Cardiac muscle cell (in vitro differentiated cells and primary cell): ENCODE data around the gene MS4A3. TPM values are rescaled to one million over a fixed set of nuclear protein-coding genes. Genes with fewer than 3 reads are reported as not detected.

Experiments used
- DNase-seq, 2 donors: peaks; one replicate each; pipeline versions ENCODE4 v3.0.0 to v3.0.0-alpha.2; 2010 to 2017; ENCODE audit warnings: low read depth in 1 of 2, low spot score in 1 of 2
- H3K27ac ChIP-seq: fragments of 200-600 bp; sonication (generic); 2 replicates; pipeline ENCODE4 v1.5.1; 2016
- H3K27me3 ChIP-seq: fragments of 200-600 bp; sonication (generic); 2 replicates; pipeline ENCODE4 v1.6.0; 2016; ENCODE audit warnings: control low read depth
- H3K36me3 ChIP-seq: fragments of 200-600 bp; sonication (generic); 2 replicates; pipeline ENCODE4 v1.5.1; 2016; ENCODE audit warnings: control low read depth
- H3K4me1 ChIP-seq: fragments of 200-600 bp; sonication (generic); 2 replicates; pipeline ENCODE4 v1.8.1; 2017; ENCODE audit warnings: low read depth, mild to moderate bottlenecking, mixed run types
- H3K4me3 ChIP-seq: fragments of 200-600 bp; sonication (generic); 2 replicates; pipeline ENCODE4 v1.5.1; 2016; ENCODE audit warnings: mild to moderate bottlenecking
- H3K9me3 ChIP-seq: fragments of 200-600 bp; sonication (generic); 2 replicates; pipeline ENCODE4 v1.5.1; 2017; ENCODE audit warnings: low read depth, mild to moderate bottlenecking, control low read depth
- CTCF ChIP-seq: IDR thresholded peaks from 2 replicates; pipeline ENCODE4 v1.5.1; 2012; ENCODE audit warnings: low read depth, mild to moderate bottlenecking, low read length
- polyA plus RNA-seq: library from polyadenylated mRNA; unstranded; fragments of >200 nt; fragmentation: Nextera tagmentation; extraction: Ambion mirVana; gene quantifications from 2 replicates; pipeline ENCODE4 v1.2.1, GENCODE V29; 2016
- total RNA-seq: library from RNA; depleted of rRNA; stranded (reverse); fragments of >200 nt; gene quantifications from 2 replicates; pipeline ENCODE4 v1.2.3, GENCODE V29; 2016

The MS4A3 gene
- total and polyA plus RNA-seq, 2 experiments from 2014 or later: not detected

- no peak for DNase-seq
- H3K27me3 ChIP-seq: no peaks in the 10 kb centered on the region
Measured at GRCh38 chr11:60119710-60120109, 63.2 kb downstream of the MS4A3 start.

More at GRCh38 chr11:60119710-60120109, 63.2 kb downstream of the MS4A3 start:
- TF ChIP-seq CTCF: no peak
- Histone ChIP-seq H3K36me3 (no peaks in the 10 kb centered on the region), H3K9me3 (no peaks in the 10 kb centered on the region), H3K4me3 (no peak overlapping the region), H3K27ac (no peak overlapping the region), H3K4me1 (peaks cover 25% of the 10 kb centered on the region)

Other genes with a start within 250 kb of the MS4A3 start
- gene MRPL16, start 245.9 kb upstream of the MS4A3 start, total RNA-seq: 73.1 and 73.8 TPM in 2 replicates
- 93.7 and 101 TPM in 2 replicates for gene MRPL16, start 245.9 kb upstream of the MS4A3 start, polyA plus RNA-seq
- gene CBLIF, start 211.2 kb upstream of the MS4A3 start, total RNA-seq: 0.69 TPM in 1 of 2 replicates, not detected in the other
- gene CBLIF, start 211.2 kb upstream of the MS4A3 start, polyA plus RNA-seq: not detected in 2 replicates
- not detected in 2 replicates for gene TCN1, start 190.2 kb upstream of the MS4A3 start, total RNA-seq
- gene TCN1, start 190.2 kb upstream of the MS4A3 start, polyA plus RNA-seq: not detected in 2 replicates
- not detected in 2 replicates for gene OOSP3, start 177.9 kb upstream of the MS4A3 start, total RNA-seq
- not detected in 2 replicates for gene OOSP3, start 177.9 kb upstream of the MS4A3 start, polyA plus RNA-seq
- 0.48 TPM in 1 of 2 replicates, not detected in the other for gene OOSP1, start 118.2 kb upstream of the MS4A3 start, total RNA-seq
- gene OOSP1, start 118.2 kb upstream of the MS4A3 start, polyA plus RNA-seq: 0.71 and 0.91 TPM in 2 replicates
- not detected in 2 replicates for gene OOSP4A, start 92.6 kb upstream of the MS4A3 start, total RNA-seq
- not detected in 2 replicates for gene OOSP4A, start 92.6 kb upstream of the MS4A3 start, polyA plus RNA-seq
- not detected in 2 replicates for gene OOSP4B, start 39.5 kb upstream of the MS4A3 start, total RNA-seq
- not detected in 2 replicates for gene OOSP4B, start 39.5 kb upstream of the MS4A3 start, polyA plus RNA-seq
- not detected in 2 replicates for gene OOSP2, start 16.3 kb upstream of the MS4A3 start, total RNA-seq
- not detected in 2 replicates for gene OOSP2, start 16.3 kb upstream of the MS4A3 start, polyA plus RNA-seq
- not detected in 2 replicates for gene MS4A2, start 32.0 kb downstream of the MS4A3 start, total RNA-seq
- gene MS4A2, start 32.0 kb downstream of the MS4A3 start, polyA plus RNA-seq: not detected in 2 replicates
- gene MS4A6A, start 126.4 kb downstream of the MS4A3 start, total RNA-seq: 0.83 TPM in 1 of 2 replicates, not detected in the other
- gene MS4A6A, start 126.4 kb downstream of the MS4A3 start, polyA plus RNA-seq: not detected in 2 replicates
- gene MS4A4E, start 186.5 kb downstream of the MS4A3 start, total RNA-seq: not detected in 2 replicates
- gene MS4A4E, start 186.5 kb downstream of the MS4A3 start, polyA plus RNA-seq: not detected in 2 replicates
- not detected in 2 replicates for gene MS4A4A, start 224.0 kb downstream of the MS4A3 start, total RNA-seq
- gene MS4A4A, start 224.0 kb downstream of the MS4A3 start, polyA plus RNA-seq: not detected in 2 replicates